Activated B cell treated with CpG ODN at 0.5 μM for 24 hours (primary cell): Measurements from ENCODE around the gene SYNGAP1. TPM values are rescaled to one million over a fixed set of nuclear protein-coding genes. Genes with fewer than 3 reads are reported as not detected.
"Not testable (repeated sequence)": the region's sequence is repeated elsewhere in the genome, so short reads cannot be mapped to it uniquely, and the experiment has no call there.

ENCODE experiments used
- ATAC-seq: fragments of 200-7000 bp; cut with Tn5 transposase; one replicate; pipeline ENCODE4 v1.10.0; 2021; ENCODE audit warnings: low read depth, mild to moderate bottlenecking, moderate library complexity
- CTCF ChIA-PET: fragments of 350-600 bp; sonication (Branson Sonifier 250); formaldehyde crosslinking; loops from one replicate; lab custom pipeline; 2021; ENCODE audit warnings: antibody characterized with exemption; lab: Charles Lee
- POLR2A ChIA-PET: fragments of 350-600 bp; sonication (Branson Sonifier 250); formaldehyde crosslinking; loops from one replicate; lab custom pipeline; 2021; ENCODE audit warnings: antibody characterized with exemption; lab: Charles Lee
- DNase-seq: peaks from one replicate; pipeline ENCODE4 v3.0.0; 2022
- H3K27ac Mint-ChIP-seq: one replicate; pipeline ENCODE4 v1.8.0; 2020; ENCODE audit warnings: mixed read lengths
- H3K27me3 Mint-ChIP-seq: one replicate; pipeline ENCODE4 v1.8.0; 2021; ENCODE audit warnings: mixed read lengths
- H3K36me3 Mint-ChIP-seq: one replicate; pipeline ENCODE4 v1.8.0; 2021; ENCODE audit warnings: low read depth, mixed read lengths
- H3K4me1 Mint-ChIP-seq: one replicate; pipeline ENCODE4 v1.8.0; 2021; ENCODE audit warnings: mixed read lengths
- H3K4me3 Mint-ChIP-seq: one replicate; pipeline ENCODE4 v1.8.0; 2020; ENCODE audit warnings: mild to moderate bottlenecking, mixed read lengths
- H3K9me3 Mint-ChIP-seq: one replicate; pipeline ENCODE4 v1.8.0; 2020; ENCODE audit warnings: mixed read lengths
- CTCF ChIP-seq: fragments of 200-600 bp; IDR thresholded peaks from one replicate; pipeline ENCODE4 v1.8.0; 2022; ENCODE audit warnings: antibody characterized with exemption, mild to moderate bottlenecking
- intact Hi-C: fragments of 100-400 bp; cut with micrococcal nuclease; formaldehyde crosslinking; loops from one replicate; pipeline ENCODE4 v1.15.1; 2024
- total RNA-seq: library from RNA; stranded (reverse); gene quantifications from 2 replicates; pipeline ENCODE4 v1.2.3, GENCODE V29; 2022

The SYNGAP1 gene
- total RNA-seq = 19.5 and 25.4 TPM in 2 replicates

GRCh38 chr6:33419580-33420490 lies at the start of gene SYNGAP1:
Gene SYNGAP1, plus strand, starts transcription at chr6:33420065. Its CDS starts 200 bp downstream, at chr6:33420265.
- peak within 1 kb of the TSS; percentile 32 for H3K4me3 Mint-ChIP-seq
- H3K27ac Mint-ChIP-seq = peak within 1 kb of the TSS; percentile 96
- peaks cover 60% of the 10 kb centered on the region for H3K4me1 Mint-ChIP-seq
- H3K9me3 Mint-ChIP-seq = no peaks in the 10 kb centered on the region
- H3K36me3 Mint-ChIP-seq = peaks cover 19% of the 10 kb centered on the region
- no peak for ATAC-seq
- H3K27me3 Mint-ChIP-seq = no peaks in the 10 kb centered on the region
- POLR2A ChIA-PET = interaction anchor here (1.4 to 5.9 kb wide), 6 partner anchors 9 to 151 kb away, joined by 3 to 28 read pairs (median 14); partner anchors contain the start of genes B3GALT4, PHF1, RPS18 and VPS52
- CTCF ChIA-PET = interaction anchor here (0.6 to 2.3 kb wide), 2 partner anchors 11 to 31 kb away, joined by 3 to 9 read pairs; no protein-coding TSS in a partner anchor
- intact Hi-C loops = loop anchor here (5.0 to 10.0 kb wide), 2 partner anchors 415 to 578 kb away; partner anchors contain the start of genes HLA-DOA and PSMB8
- TF ChIP-seq CTCF = no peak
- DNase-seq = no peak

- H3K4me3 Mint-ChIP-seq, H3K4me1 Mint-ChIP-seq, CTCF ChIA-PET, H3K27me3 Mint-ChIP-seq, H3K36me3 Mint-ChIP-seq, H3K9me3 Mint-ChIP-seq, DNase-seq, intact Hi-C loops, H3K27ac Mint-ChIP-seq, POLR2A ChIA-PET, ATAC-seq: not testable (repeated sequence)
Measured at GRCh38 chr6:33371901-33372300, 48.0 kb upstream of the SYNGAP1 start.

GRCh38 chr6:33372526-33373123 lies 47.2 kb upstream of the SYNGAP1 start:
- H3K9me3 Mint-ChIP-seq = no peaks in the 10 kb centered on the region
- H3K27me3 Mint-ChIP-seq = no peaks in the 10 kb centered on the region
- no peak for TF ChIP-seq CTCF
- no peak for DNase-seq
- no peaks in the 10 kb centered on the region for H3K36me3 Mint-ChIP-seq
- no peak overlapping the region for H3K4me3 Mint-ChIP-seq
- intact Hi-C loops = no loop called here
- POLR2A ChIA-PET = no interaction called here
- ATAC-seq = no peak
- CTCF ChIA-PET = no interaction called here
- no peak overlapping the region for H3K27ac Mint-ChIP-seq
- no peaks in the 10 kb centered on the region for H3K4me1 Mint-ChIP-seq

GRCh38 chr6:33373960-33374910 lies 45.6 kb upstream of the SYNGAP1 start:
- Mint-ChIP-seq H3K27ac (no peak overlapping the region), H3K27me3 (no peaks in the 10 kb centered on the region), H3K9me3 (no peaks in the 10 kb centered on the region), H3K4me1 (no peaks in the 10 kb centered on the region), H3K4me3 (no peak overlapping the region), H3K36me3 (no peaks in the 10 kb centered on the region)
- intact Hi-C loops = no loop called here
- no peak for DNase-seq
- TF ChIP-seq CTCF = no peak
- POLR2A ChIA-PET = no interaction called here
- ATAC-seq = no peak
- CTCF ChIA-PET = interaction anchor here (0.7 kb wide), 1 partner anchor 184 kb away, joined by 3 read pairs; no protein-coding TSS in a partner anchor

- ChIA-PET CTCF (interaction anchor here (0.7 kb wide), 1 partner anchor 183 kb away, joined by 3 read pairs; no protein-coding TSS in a partner anchor), POLR2A (no interaction called here)
- intact Hi-C loops = no loop called here
- no peak for DNase-seq
- H3K9me3 Mint-ChIP-seq = no peaks in the 10 kb centered on the region
- no peak for ATAC-seq
- H3K4me1 Mint-ChIP-seq = no peaks in the 10 kb centered on the region
- no peak for TF ChIP-seq CTCF
- no peak overlapping the region for H3K4me3 Mint-ChIP-seq
- H3K36me3 Mint-ChIP-seq = no peaks in the 10 kb centered on the region
- H3K27me3 Mint-ChIP-seq = no peaks in the 10 kb centered on the region
- H3K27ac Mint-ChIP-seq = no peak overlapping the region
Measured at GRCh38 chr6:33375143-33375671, 44.7 kb upstream of the SYNGAP1 start.
